Endometrial microvascular endothelial cells (primary cell): ENCODE data around the gene NDUFA5. TPM values are rescaled to one million over a fixed set of nuclear protein-coding genes. Genes with fewer than 3 reads are reported as not detected.
"Not testable (repeated sequence)": the region's sequence is repeated elsewhere in the genome, so short reads cannot be mapped to it uniquely, and the experiment has no call there.

Source experiments
- in situ Hi-C: cut with HindIII; loops from 2 replicates; pipeline ENCODE4 v1.10.0; 2017; ENCODE audit warnings: low sequenced_read_pairs, low pct_unique_long_range_greater_than_20kb; ENCODE audit errors: inconsistent ontology term
- total RNA-seq: library from RNA; depleted of rRNA; stranded (reverse); fragments of >200 nt; gene quantifications from one replicate; pipeline ENCODE4 v1.2.3, GENCODE V29; 2015; ENCODE audit errors: inconsistent ontology term

Gene NDUFA5
- total RNA-seq, 1 donor from 2014 or later, result 42.0 TPM

DNA sequence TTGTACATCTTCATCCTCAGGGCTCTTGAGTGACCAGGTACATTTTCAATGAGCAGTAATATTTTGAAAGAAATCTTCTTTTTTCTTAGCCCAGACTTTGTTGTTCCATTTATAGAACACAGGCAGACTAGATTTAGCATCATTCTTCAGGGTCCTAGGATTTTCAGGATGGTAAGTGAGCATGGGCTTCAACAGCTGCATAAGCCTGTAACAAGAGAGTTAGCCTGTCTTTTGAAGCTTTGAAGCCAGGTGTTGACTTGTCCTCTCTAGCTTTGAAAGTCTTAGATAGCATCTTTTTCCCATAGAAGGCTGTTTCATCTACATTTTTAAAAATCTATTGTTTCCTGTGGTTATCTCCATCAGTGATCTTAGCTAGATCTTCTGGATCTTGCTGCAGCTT lies 4.5 kb upstream of the NDUFA5 start:
- in situ Hi-C loops, result no loop called here

DNA sequence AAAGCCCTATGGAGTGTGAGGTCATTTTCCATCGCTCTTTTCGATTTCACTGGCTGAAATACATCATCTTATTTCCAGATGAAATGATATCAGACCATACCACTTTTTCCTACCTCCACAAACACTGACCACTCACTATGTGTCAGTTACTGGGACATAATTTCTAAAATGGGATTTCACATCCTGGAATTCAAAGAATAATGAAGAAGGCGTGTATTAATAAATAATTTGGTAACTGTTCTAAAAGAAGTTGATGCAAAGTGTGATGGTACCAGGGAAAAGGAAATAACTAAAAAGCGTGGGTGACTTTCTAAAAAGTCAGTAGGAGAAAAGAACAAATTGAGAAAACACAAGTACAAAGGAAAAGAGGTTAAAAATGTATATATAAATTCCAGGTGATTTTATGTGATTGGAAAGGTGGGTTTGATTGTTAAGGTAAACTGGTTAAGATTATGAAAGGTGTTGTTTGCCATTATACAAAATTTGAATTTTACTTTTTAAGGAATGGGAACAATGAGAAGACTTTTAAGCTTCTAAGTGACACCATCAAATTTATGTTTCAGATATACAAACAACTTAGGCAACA lies 764 bp upstream of the NDUFA5 start:
- in situ Hi-C loops, result no loop called here

DNA sequence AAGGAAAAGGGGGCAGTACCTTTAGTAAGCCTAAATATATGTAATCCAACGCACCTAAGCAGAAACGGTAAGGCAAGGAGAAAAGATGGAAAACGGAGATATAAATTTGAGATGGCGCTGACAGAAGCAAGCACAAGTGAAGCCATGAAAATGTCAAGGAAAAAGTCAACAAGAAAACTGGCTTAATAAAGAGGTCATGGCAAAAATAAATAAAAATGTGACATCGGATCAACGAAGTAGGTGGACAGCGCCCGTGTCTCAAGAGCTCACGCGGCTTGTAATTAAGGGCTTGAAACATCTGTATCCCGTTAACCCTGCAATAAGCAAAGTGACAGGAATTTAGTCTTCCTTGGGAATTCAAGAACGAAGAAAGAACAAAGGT lies 611 bp downstream of the NDUFA5 start:
- in situ Hi-C loops, result no loop called here

DNA sequence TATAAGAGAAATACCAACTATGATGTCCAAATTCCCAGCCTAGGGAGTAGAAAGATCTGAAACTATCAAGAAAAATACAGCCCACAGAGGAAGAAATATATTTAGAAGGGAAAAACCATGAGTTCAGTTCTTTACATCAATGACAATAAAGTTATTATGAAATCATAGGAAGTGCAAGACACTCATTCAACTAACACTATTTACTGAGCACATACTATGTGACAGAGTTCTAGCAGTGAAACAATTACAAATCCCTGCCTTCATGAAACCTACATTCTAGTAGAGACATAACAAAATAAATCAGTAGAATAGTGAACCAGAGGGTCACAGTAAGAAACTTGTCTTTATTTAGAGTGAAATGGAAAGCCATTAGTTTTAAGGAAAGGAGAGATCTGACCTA lies 2.1 kb downstream of the NDUFA5 start:
- in situ Hi-C loops, result no loop called here

DNA sequence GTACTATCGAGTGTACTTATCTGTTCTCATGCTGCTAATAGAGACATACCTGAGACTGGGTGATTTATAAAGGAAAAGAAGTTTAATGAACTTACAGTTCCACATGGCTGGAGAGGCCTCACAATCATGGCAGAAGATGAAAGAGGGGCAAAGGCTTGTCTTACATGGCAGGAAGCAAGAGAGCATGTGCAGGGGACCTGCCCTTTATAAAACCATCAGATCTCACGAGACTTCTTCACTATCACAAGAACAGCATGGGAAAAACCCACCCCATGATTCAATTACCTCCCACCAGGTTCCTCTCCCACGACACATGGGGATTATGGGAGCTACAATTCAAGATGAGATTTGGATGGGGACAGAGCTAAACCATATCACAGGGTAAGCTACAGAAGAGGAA lies 4.5 kb downstream of the NDUFA5 start:
- in situ Hi-C loops, result no loop called here

DNA sequence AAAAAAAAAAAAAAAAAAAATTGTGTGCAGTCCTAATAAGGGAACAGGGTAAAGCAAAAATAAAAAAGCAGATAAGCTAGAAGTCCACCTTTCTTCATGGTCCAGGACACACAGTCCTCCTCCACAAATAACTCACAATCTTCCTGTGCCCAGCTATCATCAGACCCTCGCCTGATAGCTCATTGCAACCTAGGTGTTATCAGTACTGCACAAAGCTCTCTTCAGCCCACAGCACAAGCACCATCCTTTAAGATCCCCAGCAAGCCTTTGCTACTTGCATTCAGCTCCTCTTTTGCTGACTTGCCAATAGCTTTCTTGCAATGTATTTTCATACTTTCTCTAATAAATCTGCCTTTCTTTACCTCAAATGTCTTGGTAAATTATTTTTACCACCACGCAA lies 5.0 kb downstream of the NDUFA5 start:
- in situ Hi-C loops, result no loop called here

DNA sequence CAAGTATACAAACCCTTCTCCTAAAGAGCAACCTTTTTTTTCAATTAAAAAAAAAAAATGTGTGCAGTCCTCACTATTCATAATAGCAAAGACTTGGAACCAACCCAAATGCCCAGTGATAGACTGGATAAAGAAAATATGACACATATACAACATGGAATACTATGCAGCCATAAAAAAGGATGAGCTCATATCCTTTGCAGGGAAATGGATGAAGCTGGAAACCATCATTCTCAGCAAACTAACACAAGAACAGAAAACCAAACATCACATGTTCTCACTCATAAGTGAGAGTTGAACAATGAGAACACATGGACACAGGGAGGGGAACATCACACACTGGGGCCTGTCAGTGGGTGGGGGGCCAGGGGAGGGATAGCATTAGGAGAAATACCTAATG lies 5.5 kb downstream of the NDUFA5 start:
- in situ Hi-C loops, result not testable (repeated sequence)

DNA sequence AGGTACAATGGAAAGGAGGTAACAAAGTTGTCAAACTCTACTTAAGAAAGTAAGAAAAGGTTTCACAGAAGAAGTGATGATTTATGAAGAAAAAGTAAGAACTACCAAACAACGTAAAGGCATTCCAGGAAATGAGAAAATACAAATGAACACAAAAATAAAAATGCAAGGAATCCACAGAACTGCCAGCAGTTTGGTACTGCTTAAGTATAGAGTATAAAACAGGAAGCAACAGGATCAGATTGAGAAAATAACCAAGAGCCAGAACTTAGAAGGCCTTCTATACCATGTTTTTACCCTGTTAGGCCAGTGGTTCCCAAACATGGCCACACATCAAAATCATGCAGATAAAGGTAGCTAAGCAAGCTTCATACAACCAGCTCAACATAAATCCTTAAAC lies 9.2 kb downstream of the NDUFA5 start:
- in situ Hi-C loops, result no loop called here

DNA sequence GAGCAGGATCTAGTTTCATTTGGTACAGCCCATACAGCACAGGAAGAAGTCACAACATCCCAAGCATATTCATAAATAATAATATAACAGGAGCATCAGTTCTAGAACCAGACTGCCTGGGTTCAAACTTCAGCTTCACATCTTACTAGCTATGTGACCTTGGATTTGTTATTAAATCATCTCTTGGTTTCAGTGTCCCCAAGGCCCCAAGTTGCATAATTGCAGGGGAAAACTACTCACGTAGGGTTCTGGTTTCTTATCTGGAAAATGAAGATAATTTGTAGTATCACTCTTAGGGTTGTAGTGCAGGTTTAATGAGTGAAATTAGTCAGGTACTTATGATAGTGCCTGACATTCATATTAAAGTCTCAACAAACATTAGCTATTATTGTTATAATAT lies 17.7 kb downstream of the NDUFA5 start:
- in situ Hi-C loops, result no loop called here

DNA sequence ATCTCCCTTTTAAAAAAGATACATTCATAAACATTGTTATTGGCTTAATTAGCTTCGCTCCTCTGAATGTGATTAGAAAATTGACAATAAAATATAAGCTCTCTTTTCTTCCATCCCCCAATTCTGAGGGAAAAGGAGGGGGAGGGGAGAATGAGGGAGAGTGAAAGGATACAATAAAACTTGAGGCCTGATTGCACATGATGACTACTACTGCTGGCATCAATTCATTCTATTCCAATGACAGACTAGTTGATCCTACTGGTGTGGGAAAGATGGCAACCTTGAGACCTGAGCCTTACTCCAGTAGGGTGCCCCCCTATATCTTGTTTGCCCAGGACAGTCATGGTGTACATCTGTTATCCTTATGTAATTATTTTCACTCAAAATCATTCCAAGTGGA lies 18.7 kb downstream of the NDUFA5 start:
- in situ Hi-C loops, result no loop called here

DNA sequence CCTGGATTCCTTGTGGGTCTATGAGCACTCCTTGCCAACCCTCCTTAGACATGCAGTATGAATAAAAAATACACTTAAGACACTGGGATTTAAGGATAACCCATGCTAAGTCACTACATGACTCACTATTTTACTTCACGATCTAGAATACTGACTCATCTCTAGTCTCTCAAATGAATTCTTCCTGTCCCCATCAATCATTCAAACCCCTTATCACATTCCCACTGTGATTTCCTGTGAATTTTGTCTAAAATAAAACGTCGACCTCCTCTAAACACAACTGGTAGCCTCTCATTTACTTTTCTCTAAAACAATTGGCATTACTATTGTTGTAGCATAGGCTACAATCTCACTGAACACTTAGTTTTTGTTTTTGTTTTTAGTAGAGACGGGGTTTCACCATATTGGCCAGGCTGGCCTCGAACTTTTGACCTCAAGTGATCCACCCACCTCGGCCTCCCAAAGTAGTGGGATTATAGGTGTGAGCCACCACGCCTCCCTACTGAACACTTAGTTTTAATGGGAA lies 19.4 kb downstream of the NDUFA5 start:
- in situ Hi-C loops, result no loop called here

DNA sequence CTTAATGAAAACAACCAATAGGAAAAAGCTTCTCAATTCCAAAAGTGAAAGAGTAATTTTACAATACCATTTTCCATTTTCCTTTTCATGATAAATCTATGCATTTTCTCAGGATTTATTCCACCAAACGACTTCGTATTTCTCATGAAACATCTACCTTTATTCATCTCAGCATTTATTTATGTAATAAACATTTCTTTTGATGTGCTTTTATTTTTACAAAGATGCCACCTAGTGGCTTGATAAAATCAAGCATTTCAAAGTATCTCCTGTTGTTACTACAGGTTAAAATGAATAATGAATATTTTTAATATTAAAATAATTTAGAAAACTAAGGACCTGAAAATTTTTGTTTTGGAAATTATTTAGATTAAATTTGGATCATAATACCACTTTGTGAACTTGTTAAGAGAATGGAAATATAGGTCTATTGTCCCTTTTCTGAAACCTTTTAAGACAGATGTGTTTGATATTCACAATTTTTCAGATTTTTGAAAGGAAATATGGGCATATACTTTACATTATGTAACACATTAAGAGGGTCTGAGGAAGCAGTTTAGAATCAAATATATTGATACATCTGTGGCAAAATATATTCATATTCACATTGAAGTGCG lies 20.5 kb downstream of the NDUFA5 start:
- in situ Hi-C loops, result no loop called here

DNA sequence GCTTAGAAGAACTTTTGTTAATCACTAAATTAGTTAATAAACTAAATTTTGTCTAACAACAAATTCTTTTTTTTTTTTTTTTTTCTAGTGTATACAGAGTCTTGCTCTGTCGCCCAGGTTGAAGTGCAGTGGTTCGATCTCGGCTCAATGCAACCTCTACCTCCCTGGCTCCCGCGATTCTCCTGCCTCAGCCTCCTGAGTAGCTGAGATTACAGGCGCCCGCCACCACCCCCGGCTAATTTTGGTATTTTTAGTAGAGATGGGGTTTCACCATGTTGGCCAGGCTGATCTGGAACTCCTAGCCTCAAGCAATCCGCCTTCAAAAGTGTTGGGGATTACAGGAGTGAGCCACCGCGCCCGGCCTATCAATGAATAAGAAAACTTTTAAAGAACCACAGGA lies 22.1 kb downstream of the NDUFA5 start:
- in situ Hi-C loops, result no loop called here

DNA sequence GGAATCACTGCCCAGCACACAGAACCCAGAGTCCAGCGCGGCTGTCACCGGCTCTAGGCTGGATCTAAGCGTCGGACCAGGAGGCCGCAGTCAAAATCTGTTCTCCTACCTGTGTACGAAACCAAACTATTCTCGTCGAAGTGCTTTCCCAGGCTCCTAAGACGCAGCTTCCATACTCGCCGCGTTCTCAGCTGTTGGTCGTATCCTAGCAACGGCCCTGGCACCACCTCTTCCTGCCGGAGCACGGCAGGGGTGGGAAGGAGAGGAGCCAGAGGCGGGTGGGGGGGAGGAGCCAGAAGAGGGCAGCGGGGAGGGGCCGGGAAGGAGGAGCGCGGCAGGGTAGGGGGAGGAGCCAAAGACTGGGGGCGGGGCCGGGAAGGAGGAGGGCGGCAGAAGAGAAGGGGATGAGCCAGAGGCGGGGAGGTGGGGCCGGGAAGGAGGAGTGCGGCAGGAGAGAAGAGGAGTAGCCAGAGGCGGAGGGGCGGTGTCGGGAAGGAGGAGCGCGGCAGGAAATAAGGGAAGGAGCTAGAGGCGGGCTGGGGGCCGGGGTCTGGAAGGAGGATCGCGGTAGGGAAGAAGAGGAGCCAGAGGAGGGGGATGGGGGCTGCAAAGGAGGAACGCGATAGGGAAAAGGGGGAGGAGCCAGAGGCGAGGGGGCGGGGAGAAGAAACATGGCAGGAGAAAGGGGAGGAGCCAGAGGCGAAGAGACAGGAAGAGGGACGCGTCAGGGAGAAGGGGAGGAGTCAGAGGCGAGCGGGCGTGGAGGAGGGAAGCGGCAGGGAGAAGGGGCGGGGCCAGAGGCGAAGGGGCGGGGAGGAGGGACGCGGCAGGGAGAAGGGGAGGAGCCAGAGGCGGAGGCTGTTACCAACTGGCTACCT lies 23.0 kb downstream of the NDUFA5 start, which contains the start of gene IQUB:
Gene IQUB (minus strand): TSS at position 213 of the 878 bp plus-strand sequence. CDS start 22,255 bp downstream, outside the sequence.
- in situ Hi-C loops, result no loop called here

DNA sequence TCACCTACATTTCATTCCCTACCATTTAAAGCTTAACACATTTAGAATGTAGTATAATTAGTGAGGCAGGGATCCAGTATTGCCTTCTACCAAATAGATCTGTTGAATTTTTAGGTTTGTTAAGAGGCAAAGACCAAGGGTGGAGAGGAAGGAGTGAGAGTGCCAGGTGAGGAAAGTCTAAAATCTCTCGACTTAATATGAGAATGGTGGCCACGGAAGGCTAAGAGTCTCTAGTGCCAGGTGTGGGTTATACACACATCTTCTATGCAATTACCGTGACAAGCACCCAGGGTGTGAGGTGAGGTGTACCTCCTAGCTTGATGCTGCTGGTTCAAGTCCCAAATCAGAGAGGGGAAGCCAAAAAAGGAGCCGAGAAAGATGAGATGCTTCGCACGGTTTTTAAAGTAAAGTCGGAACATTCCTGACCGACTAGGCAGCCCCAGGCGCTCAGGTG lies 23.7 kb downstream of the NDUFA5 start:
- in situ Hi-C loops, result no loop called here

DNA sequence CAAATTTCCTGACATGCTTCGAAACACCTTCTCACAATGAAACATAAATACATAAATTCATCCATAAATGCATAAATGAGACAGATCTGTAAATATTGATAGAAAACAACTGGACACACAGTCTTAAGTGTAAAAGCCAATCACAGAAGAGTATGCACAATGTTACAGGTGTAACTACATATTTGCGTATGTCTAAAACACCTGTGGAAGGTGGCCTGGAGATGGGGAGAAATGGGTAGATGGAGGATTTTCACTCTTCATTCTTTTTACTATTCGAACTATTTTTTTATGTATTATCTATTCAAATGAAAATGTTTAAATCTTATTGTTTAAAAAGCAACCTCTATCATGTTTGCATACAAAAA lies 24.1 kb downstream of the NDUFA5 start:
- in situ Hi-C loops, result no loop called here

DNA sequence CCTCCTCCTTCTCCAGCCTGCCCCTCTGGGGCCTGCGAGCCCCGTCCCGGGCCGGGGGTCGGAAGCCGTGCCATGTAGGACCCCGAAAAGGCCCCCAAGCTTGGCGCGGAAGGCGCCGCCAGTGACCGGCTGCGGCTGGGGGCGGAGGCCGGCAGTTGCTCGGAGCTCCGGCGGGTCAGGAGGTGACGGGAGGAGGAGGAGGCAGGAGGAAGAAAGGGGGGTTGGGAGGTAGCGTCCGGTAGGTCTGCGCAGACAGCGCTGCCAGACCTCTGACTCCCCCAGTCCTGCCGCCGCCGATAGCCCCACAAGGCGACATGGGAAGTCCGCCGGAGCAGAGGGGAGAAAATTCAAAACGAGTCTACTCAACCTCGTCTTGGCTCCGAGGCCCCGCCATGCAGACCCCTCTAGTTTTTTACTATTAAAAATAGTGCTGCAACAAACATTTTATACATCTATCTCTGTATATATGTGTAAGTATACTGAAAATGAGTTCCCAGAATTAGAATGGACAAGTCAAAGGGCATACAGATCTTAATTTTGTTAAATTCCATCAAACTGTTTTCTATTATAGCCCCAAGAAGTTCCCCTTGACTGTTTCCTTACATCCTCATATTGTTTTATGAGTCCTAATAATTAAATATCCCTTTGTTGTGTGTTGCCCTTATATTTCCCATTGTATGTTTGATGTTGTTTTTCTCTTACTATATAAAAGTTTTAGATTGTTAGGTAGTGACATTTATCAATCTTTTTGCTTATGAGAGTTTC lies 24.6 kb downstream of the NDUFA5 start:
- in situ Hi-C loops, result not testable (repeated sequence)

DNA sequence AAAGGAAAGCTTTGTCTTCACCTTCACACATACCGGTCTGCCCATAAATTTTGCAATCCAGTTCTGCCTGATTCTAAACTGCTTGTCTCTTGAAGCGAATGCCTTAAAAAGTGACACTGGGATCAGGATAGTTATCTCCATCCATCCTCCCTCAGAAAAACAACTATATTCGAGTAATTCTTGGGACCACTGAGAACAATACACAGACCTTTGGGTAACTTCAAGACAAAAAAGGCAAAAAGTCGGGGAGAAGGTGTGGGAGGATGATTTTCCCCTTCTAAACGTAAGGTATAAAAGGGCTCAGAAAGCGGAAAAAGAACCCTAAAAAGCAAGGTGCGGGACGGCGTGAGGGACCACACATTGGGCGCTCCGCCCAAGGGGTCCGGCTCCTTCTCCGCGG lies 25.3 kb downstream of the NDUFA5 start:
- in situ Hi-C loops, result not testable (repeated sequence)

DNA sequence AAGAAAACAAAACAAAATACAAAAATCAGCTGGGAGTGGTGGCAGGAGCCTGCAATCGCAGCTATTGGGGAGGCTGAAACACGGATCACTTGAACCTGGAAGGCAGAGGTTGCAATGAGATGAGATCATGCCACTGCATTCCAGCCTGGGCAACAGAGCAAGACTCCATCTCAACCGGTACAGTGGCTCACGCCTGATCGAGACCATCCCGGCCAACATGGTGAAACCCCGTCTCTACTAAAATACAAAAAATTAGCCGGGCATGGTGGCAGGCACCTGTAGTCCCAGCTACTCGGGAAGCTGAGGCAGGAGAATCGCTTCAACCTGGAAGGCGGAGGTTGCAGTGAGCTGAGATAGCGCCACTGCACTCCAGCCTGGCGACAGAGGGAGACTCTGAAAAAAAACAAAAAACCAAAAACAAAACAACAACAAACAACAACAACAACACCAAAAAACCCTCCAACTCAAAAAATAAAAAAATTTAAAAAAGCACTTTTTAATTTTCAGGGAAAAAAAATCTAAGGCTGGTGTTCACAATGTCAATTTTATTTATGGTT lies 27.5 kb downstream of the NDUFA5 start:
- in situ Hi-C loops, result not testable (repeated sequence)
